ENCODE results near the gene ZNF385A. TPM values are rescaled to one million over a fixed set of nuclear protein-coding genes. Genes with fewer than 3 reads are reported as not detected.
A peak's percentile ranks its signal among the peaks of the same experiment; 100 is the strongest.

The ZNF385A gene
- total and polyA plus RNA-seq, 9 of the 15 experiments (the other 6 are each of a cell fraction or from before 2014, with no cell fraction given) = 1.0 to 111 (median 7.7) TPM

DNA sequence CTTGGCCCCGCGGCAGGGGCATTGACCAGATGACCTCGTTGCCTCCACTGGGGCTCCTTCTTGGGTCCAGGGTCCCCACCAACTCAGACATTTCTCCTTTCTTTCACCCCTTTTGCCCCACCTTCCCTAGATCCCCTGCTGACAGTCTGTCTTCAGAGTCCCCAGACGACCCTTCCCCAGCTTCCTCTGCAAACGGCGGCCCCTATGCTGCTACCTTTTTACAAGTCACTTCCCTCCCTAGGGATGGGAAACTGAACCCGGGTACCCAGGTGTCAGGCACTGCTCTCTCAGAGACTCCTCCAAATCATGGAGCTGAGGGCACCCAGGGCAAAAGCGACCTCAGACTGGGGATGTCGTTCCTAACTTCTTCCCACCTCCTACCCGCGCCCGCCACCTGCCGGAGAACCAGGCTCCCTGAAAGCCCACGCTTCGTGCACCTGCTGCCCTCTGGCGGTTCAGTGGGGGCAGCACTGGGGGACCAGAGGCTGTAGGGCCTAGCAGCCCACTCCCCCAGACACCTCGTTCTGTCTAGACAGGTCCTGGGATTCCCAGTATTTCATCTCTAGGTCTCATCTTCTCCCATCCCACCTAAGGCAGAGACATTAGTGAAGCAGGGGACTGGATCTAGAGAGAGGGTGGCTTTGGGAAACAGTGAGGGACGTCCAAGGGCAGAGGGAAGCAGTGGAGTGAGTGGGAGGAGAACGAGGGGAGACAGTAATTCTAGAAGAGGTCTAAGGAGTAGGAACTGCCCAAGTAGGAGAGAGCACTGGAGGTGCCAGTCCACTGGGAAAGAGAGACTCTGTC is 4.9 kb downstream of the ZNF385A start (continued):
- TF ChIP-seq CBX8 (IDR thresholded peaks at IDR 0.05; ENCODE audit: borderline replicate concordance, extremely low read depth, low read depth, low read length, poor library complexity, severe bottlenecking) = no peak
- TF ChIP-seq CCNT2 (IDR thresholded peaks at IDR 0.05; ENCODE audit: borderline replicate concordance, extremely low read depth, insufficient read length, low read depth, low read length) = no peak
- no peak for TF ChIP-seq LARP7 (IDR thresholded peaks at IDR 0.05)
- peak; percentile 37; the same call in 1 of the 2 replicates for TF ChIP-seq ZNF263 (CRISPR knock-in tag; IDR thresholded peaks at IDR 0.05; ENCODE audit: borderline replicate concordance)
- 0 out of 2 replicates have a peak, but pooled peaks have one; percentile 31 for TF ChIP-seq PHF21A (IDR thresholded peaks at IDR 0.05; ENCODE audit: borderline replicate concordance, low read depth)
- TF ChIP-seq FOXK2 (conservative IDR thresholded peaks at IDR 0.05 in 1 of 2, IDR thresholded peaks at IDR 0.05 in 1 of 2; ENCODE audit: low read depth in 2 of 2) = no peak
- TF ChIP-seq, protein P1, sequence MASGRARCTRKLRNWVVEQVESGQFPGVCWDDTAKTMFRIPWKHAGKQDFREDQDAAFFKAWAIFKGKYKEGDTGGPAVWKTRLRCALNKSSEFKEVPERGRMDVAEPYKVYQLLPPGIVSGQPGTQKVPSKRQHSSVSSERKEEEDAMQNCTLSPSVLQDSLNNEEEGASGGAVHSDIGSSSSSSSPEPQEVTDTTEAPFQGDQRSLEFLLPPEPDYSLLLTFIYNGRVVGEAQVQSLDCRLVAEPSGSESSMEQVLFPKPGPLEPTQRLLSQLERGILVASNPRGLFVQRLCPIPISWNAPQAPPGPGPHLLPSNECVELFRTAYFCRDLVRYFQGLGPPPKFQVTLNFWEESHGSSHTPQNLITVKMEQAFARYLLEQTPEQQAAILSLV (tag; IDR thresholded peaks at IDR 0.05) = no peak
- TF ChIP-seq HMGN3 (IDR thresholded peaks at IDR 0.05; ENCODE audit: borderline replicate concordance, extremely low read depth, insufficient read length, low read depth, low read length) = no peak
- no peak; a peak in 1 of 4 replicates for TF ChIP-seq CSDE1 (IDR thresholded peaks at IDR 0.05)
- TF ChIP-seq FOS (IDR thresholded peaks at IDR 0.05; ENCODE audit: extremely low read depth, insufficient read length) = no peak
- TF ChIP-seq, protein P2, sequence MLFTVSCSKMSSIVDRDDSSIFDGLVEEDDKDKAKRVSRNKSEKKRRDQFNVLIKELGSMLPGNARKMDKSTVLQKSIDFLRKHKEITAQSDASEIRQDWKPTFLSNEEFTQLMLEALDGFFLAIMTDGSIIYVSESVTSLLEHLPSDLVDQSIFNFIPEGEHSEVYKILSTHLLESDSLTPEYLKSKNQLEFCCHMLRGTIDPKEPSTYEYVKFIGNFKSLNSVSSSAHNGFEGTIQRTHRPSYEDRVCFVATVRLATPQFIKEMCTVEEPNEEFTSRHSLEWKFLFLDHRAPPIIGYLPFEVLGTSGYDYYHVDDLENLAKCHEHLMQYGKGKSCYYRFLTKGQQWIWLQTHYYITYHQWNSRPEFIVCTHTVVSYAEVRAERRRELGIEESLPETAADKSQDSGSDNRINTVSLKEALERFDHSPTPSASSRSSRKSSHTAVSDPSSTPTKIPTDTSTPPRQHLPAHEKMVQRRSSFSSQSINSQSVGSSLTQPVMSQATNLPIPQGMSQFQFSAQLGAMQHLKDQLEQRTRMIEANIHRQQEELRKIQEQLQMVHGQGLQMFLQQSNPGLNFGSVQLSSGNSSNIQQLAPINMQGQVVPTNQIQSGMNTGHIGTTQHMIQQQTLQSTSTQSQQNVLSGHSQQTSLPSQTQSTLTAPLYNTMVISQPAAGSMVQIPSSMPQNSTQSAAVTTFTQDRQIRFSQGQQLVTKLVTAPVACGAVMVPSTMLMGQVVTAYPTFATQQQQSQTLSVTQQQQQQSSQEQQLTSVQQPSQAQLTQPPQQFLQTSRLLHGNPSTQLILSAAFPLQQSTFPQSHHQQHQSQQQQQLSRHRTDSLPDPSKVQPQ (CRISPR knock-in tag; IDR thresholded peaks at IDR 0.05; ENCODE audit: borderline replicate concordance) = no peak
- TF ChIP-seq THRAP3 (IDR thresholded peaks at IDR 0.05; ENCODE audit: borderline replicate concordance) = peak; percentile 54; the same call in 1 of the 2 replicates
- 0 out of 2 replicates have a peak, but pooled peaks have one; percentile 63 for TF ChIP-seq CBX1 (IDR thresholded peaks at IDR 0.05; ENCODE audit: low read depth)
- TF ChIP-seq, protein P3, sequence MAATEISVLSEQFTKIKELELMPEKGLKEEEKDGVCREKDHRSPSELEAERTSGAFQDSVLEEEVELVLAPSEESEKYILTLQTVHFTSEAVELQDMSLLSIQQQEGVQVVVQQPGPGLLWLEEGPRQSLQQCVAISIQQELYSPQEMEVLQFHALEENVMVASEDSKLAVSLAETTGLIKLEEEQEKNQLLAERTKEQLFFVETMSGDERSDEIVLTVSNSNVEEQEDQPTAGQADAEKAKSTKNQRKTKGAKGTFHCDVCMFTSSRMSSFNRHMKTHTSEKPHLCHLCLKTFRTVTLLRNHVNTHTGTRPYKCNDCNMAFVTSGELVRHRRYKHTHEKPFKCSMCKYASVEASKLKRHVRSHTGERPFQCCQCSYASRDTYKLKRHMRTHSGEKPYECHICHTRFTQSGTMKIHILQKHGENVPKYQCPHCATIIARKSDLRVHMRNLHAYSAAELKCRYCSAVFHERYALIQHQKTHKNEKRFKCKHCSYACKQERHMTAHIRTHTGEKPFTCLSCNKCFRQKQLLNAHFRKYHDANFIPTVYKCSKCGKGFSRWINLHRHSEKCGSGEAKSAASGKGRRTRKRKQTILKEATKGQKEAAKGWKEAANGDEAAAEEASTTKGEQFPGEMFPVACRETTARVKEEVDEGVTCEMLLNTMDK (IDR thresholded peaks at IDR 0.05; ENCODE audit: borderline replicate concordance, insufficient read depth, low read depth, low read length, poor library complexity, severe bottlenecking) = peak; percentile 98
- TF ChIP-seq, protein P4, sequence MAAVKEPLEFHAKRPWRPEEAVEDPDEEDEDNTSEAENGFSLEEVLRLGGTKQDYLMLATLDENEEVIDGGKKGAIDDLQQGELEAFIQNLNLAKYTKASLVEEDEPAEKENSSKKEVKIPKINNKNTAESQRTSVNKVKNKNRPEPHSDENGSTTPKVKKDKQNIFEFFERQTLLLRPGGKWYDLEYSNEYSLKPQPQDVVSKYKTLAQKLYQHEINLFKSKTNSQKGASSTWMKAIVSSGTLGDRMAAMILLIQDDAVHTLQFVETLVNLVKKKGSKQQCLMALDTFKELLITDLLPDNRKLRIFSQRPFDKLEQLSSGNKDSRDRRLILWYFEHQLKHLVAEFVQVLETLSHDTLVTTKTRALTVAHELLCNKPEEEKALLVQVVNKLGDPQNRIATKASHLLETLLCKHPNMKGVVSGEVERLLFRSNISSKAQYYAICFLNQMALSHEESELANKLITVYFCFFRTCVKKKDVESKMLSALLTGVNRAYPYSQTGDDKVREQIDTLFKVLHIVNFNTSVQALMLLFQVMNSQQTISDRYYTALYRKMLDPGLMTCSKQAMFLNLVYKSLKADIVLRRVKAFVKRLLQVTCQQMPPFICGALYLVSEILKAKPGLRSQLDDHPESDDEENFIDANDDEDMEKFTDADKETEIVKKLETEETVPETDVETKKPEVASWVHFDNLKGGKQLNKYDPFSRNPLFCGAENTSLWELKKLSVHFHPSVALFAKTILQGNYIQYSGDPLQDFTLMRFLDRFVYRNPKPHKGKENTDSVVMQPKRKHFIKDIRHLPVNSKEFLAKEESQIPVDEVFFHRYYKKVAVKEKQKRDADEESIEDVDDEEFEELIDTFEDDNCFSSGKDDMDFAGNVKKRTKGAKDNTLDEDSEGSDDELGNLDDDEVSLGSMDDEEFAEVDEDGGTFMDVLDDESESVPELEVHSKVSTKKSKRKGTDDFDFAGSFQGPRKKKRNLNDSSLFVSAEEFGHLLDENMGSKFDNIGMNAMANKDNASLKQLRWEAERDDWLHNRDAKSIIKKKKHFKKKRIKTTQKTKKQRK (IDR thresholded peaks at IDR 0.05; ENCODE audit: borderline replicate concordance, low read depth, low read length) = no peak
- TF ChIP-seq RBM34 (IDR thresholded peaks at IDR 0.05; ENCODE audit: borderline replicate concordance, insufficient read depth, low read length) = no peak
